ENCODE results near the gene TMPRSS4. TPM values are rescaled to one million over a fixed set of nuclear protein-coding genes. Genes with fewer than 3 reads are reported as not detected.

TMPRSS4 gene
- total and polyA plus RNA-seq, 4 donors: 0.08 to 0.33 (median 0.24) TPM; not detected in 1

GRCh38 chr11:118084247-118084646, 7.4 kb downstream of the TMPRSS4 start:
- no peak overlapping the region for H3K27ac ChIP-seq (ENCODE audit: low read depth in 1 of 2, low read length in 2 of 2)
- TF ChIP-seq YY1 (IDR thresholded peaks at IDR 0.05) (no peak), HNF4A (conservative IDR thresholded peaks at IDR 0.05) (no peak), RXRA (IDR thresholded peaks at IDR 0.05) (peak in 1 of 2 donors; percentile 24), NR2F2 (IDR thresholded peaks at IDR 0.05) (peak; percentile 35), FOXA2 (IDR thresholded peaks at IDR 0.05) (no peak), MAX (IDR thresholded peaks at IDR 0.05) (no peak), RAD21 (IDR thresholded peaks at IDR 0.05) (no peak), EGR1 (IDR thresholded peaks at IDR 0.05; ENCODE audit: low read depth in 2 of 2) (no peak), FOXA1 (IDR thresholded peaks at IDR 0.05) (no peak), JUND (IDR thresholded peaks at IDR 0.05) (no peak), HNF4G (IDR thresholded peaks at IDR 0.05) (no peak), SP1 (IDR thresholded peaks at IDR 0.05) (no peak), TAF1 (conservative IDR thresholded peaks at IDR 0.05) (no peak)
- TF ChIP-seq, protein P1, sequence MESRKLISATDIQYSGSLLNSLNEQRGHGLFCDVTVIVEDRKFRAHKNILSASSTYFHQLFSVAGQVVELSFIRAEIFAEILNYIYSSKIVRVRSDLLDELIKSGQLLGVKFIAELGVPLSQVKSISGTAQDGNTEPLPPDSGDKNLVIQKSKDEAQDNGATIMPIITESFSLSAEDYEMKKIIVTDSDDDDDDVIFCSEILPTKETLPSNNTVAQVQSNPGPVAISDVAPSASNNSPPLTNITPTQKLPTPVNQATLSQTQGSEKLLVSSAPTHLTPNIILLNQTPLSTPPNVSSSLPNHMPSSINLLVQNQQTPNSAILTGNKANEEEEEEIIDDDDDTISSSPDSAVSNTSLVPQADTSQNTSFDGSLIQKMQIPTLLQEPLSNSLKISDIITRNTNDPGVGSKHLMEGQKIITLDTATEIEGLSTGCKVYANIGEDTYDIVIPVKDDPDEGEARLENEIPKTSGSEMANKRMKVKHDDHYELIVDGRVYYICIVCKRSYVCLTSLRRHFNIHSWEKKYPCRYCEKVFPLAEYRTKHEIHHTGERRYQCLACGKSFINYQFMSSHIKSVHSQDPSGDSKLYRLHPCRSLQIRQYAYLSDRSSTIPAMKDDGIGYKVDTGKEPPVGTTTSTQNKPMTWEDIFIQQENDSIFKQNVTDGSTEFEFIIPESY (IDR thresholded peaks at IDR 0.05): no peak
- TF ChIP-seq, protein P2, sequence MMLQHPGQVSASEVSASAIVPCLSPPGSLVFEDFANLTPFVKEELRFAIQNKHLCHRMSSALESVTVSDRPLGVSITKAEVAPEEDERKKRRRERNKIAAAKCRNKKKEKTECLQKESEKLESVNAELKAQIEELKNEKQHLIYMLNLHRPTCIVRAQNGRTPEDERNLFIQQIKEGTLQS (IDR thresholded peaks at IDR 0.05): no peak
- TF ChIP-seq, protein P3, sequence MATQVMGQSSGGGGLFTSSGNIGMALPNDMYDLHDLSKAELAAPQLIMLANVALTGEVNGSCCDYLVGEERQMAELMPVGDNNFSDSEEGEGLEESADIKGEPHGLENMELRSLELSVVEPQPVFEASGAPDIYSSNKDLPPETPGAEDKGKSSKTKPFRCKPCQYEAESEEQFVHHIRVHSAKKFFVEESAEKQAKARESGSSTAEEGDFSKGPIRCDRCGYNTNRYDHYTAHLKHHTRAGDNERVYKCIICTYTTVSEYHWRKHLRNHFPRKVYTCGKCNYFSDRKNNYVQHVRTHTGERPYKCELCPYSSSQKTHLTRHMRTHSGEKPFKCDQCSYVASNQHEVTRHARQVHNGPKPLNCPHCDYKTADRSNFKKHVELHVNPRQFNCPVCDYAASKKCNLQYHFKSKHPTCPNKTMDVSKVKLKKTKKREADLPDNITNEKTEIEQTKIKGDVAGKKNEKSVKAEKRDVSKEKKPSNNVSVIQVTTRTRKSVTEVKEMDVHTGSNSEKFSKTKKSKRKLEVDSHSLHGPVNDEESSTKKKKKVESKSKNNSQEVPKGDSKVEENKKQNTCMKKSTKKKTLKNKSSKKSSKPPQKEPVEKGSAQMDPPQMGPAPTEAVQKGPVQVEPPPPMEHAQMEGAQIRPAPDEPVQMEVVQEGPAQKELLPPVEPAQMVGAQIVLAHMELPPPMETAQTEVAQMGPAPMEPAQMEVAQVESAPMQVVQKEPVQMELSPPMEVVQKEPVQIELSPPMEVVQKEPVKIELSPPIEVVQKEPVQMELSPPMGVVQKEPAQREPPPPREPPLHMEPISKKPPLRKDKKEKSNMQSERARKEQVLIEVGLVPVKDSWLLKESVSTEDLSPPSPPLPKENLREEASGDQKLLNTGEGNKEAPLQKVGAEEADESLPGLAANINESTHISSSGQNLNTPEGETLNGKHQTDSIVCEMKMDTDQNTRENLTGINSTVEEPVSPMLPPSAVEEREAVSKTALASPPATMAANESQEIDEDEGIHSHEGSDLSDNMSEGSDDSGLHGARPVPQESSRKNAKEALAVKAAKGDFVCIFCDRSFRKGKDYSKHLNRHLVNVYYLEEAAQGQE (IDR thresholded peaks at IDR 0.05): no peak
- TF ChIP-seq, protein P4, sequence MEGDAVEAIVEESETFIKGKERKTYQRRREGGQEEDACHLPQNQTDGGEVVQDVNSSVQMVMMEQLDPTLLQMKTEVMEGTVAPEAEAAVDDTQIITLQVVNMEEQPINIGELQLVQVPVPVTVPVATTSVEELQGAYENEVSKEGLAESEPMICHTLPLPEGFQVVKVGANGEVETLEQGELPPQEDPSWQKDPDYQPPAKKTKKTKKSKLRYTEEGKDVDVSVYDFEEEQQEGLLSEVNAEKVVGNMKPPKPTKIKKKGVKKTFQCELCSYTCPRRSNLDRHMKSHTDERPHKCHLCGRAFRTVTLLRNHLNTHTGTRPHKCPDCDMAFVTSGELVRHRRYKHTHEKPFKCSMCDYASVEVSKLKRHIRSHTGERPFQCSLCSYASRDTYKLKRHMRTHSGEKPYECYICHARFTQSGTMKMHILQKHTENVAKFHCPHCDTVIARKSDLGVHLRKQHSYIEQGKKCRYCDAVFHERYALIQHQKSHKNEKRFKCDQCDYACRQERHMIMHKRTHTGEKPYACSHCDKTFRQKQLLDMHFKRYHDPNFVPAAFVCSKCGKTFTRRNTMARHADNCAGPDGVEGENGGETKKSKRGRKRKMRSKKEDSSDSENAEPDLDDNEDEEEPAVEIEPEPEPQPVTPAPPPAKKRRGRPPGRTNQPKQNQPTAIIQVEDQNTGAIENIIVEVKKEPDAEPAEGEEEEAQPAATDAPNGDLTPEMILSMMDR (IDR thresholded peaks at IDR 0.05; ENCODE audit: low read depth, low read length, missing input control): no peak
- no peaks in the 10 kb centered on the region for H3K36me3 ChIP-seq (ENCODE audit: control insufficient read depth in 4 of 4, insufficient read depth in 3 of 4, low read depth in 1 of 4, low read length in 3 of 4)
- 37% methylated on average over 4 of the region's 4 CpGs for WGBS
- no peaks in the 10 kb centered on the region for H3K27me3 ChIP-seq (ENCODE audit: control insufficient read depth in 4 of 4, insufficient read depth in 4 of 4, low read length in 3 of 4)
- H3K9ac ChIP-seq (ENCODE audit: low read depth in 1 of 2, low read length in 2 of 2): no peak overlapping the region
- peaks cover 2 to 18% (median 14%) of the 10 kb centered on the region in 4 donors for H3K9me3 ChIP-seq (ENCODE audit: control insufficient read depth in 4 of 4, low read length in 3 of 4)
- H3K4me1 ChIP-seq (ENCODE audit: control insufficient read depth in 4 of 4, insufficient read depth in 4 of 4, low read length in 3 of 4): peaks cover 0 to 1% (median 0%) of the 10 kb centered on the region in 4 donors
- H3K4me3 ChIP-seq (ENCODE audit: low read depth in 1 of 3, low read length in 3 of 3): no peak overlapping the region
- no peak for DNase-seq (ENCODE audit: low spot score)

- Histone ChIP-seq H3K9me3 (ENCODE audit: control insufficient read depth in 4 of 4, low read length in 3 of 4) (peaks cover 2 to 18% (median 15%) of the 10 kb centered on the region in 4 donors), H3K9ac (ENCODE audit: low read depth in 1 of 2, low read length in 2 of 2) (no peak overlapping the region), H3K4me1 (ENCODE audit: control insufficient read depth in 4 of 4, insufficient read depth in 4 of 4, low read length in 3 of 4) (peaks cover 0 to 1% (median 0%) of the 10 kb centered on the region in 4 donors), H3K36me3 (ENCODE audit: control insufficient read depth in 4 of 4, insufficient read depth in 3 of 4, low read depth in 1 of 4, low read length in 3 of 4) (no peaks in the 10 kb centered on the region), H3K27me3 (ENCODE audit: control insufficient read depth in 4 of 4, insufficient read depth in 4 of 4, low read length in 3 of 4) (no peaks in the 10 kb centered on the region), H3K4me3 (ENCODE audit: low read depth in 1 of 3, low read length in 3 of 3) (no peak overlapping the region), H3K27ac (ENCODE audit: low read depth in 1 of 2, low read length in 2 of 2) (no peak overlapping the region)
- no peak for DNase-seq (ENCODE audit: low spot score)
- TF ChIP-seq, protein P4 (IDR thresholded peaks at IDR 0.05; ENCODE audit: low read depth, low read length, missing input control): no peak
- TF ChIP-seq JUND (IDR thresholded peaks at IDR 0.05): no peak
- TF ChIP-seq RAD21 (IDR thresholded peaks at IDR 0.05): no peak
- TF ChIP-seq, protein P2 (IDR thresholded peaks at IDR 0.05): no peak
- TF ChIP-seq FOXA1 (IDR thresholded peaks at IDR 0.05): no peak
- TF ChIP-seq HNF4G (IDR thresholded peaks at IDR 0.05): no peak
- TF ChIP-seq EGR1 (IDR thresholded peaks at IDR 0.05; ENCODE audit: low read depth in 2 of 2): no peak
- TF ChIP-seq, protein P3 (IDR thresholded peaks at IDR 0.05): no peak
- no peak for TF ChIP-seq GABPA (IDR thresholded peaks at IDR 0.05 in 1 of 2, conservative IDR thresholded peaks at IDR 0.05 in 1 of 2)
- TF ChIP-seq YY1 (IDR thresholded peaks at IDR 0.05): no peak
These were observed 7.8 kb downstream of the TMPRSS4 start for GRCh38 chr11:118084656-118085055.
